IPS DF 6.9 (cell line): ENCODE results near the gene CDH11.

ENCODE experiments used
- DNase-seq: peaks from one replicate; pipeline ENCODE4 v3.0.0-alpha.2; 2013; ENCODE audit warnings: low read depth, low spot score
- H3K27ac ChIP-seq: one replicate; pipeline ENCODE4 v1.5.1; 2013; ENCODE audit warnings: low read length, control low read depth
- H3K27me3 ChIP-seq: 2 replicates; pipeline ENCODE4 v1.6.1; 2013; ENCODE audit warnings: mild to moderate bottlenecking, low read length; ENCODE audit not compliant: control insufficient read depth, insufficient read depth
- H3K36me3 ChIP-seq: 2 replicates; pipeline ENCODE4 v1.6.1; 2013; ENCODE audit warnings: low read length; ENCODE audit not compliant: control insufficient read depth, insufficient read depth
- H3K4me1 ChIP-seq: 2 replicates; pipeline ENCODE4 v1.6.1; 2013; ENCODE audit warnings: low read length; ENCODE audit not compliant: control insufficient read depth, insufficient read depth
- H3K4me3 ChIP-seq: 2 replicates; pipeline ENCODE4 v1.5.1; 2013; ENCODE audit warnings: mild to moderate bottlenecking, low read length
- H3K9me3 ChIP-seq: 2 replicates; pipeline ENCODE4 v1.6.1; 2013; ENCODE audit warnings: low read length, inconsistent platforms; ENCODE audit not compliant: control insufficient read depth, insufficient read depth
- WGBS: extraction: QIAGEN DNeasy Blood & Tissue Kit; methylation state at CpG from one replicate; pipeline ENCODE4 v1.1.7; 2013; ENCODE audit warnings: mixed read lengths, missing lambda C conversion rate; ENCODE audit not compliant: insufficient read length, insufficient coverage; 5-methylcytosine and 5-hydroxymethylcytosine counted together

Gene CDH11

GRCh38 chr16:65070831-65071432, 50.9 kb downstream of the CDH11 start:
- Histone ChIP-seq H3K4me1 (peaks cover 2% of the 10 kb centered on the region; the same call in 1 of the 2 replicates), H3K36me3 (no peaks in the 10 kb centered on the region), H3K27ac (no peak overlapping the region), H3K9me3 (no peaks in the 10 kb centered on the region), H3K27me3 (no peaks in the 10 kb centered on the region), H3K4me3 (no peak overlapping the region)
- WGBS = no CpG with 5 or more reads among the region's 12 CpGs
- DNase-seq = no peak

- no peak for DNase-seq
- H3K4me1 ChIP-seq = peaks cover 2% of the 10 kb centered on the region; the same call in 1 of the 2 replicates
- no CpG with 5 or more reads among the region's 2 CpGs for WGBS
- H3K4me3 ChIP-seq = no peak overlapping the region
- H3K36me3 ChIP-seq = no peaks in the 10 kb centered on the region
- H3K9me3 ChIP-seq = no peaks in the 10 kb centered on the region
- no peak overlapping the region for H3K27ac ChIP-seq
- H3K27me3 ChIP-seq = no peaks in the 10 kb centered on the region
Observed at GRCh38 chr16:65069766-65070165, 52.1 kb downstream of the CDH11 start.

- DNase-seq = no peak
Observed at GRCh38 chr16:65069065-65069464, 52.8 kb downstream of the CDH11 start.

GRCh38 chr16:65068151-65068740, 53.6 kb downstream of the CDH11 start:
- H3K4me1 ChIP-seq = peaks cover 2% of the 10 kb centered on the region; the same call in 1 of the 2 replicates
- WGBS = no CpG with 5 or more reads among the region's 5 CpGs
- H3K27ac ChIP-seq = no peak overlapping the region
- no peak overlapping the region for H3K4me3 ChIP-seq
- H3K27me3 ChIP-seq = no peaks in the 10 kb centered on the region
- no peaks in the 10 kb centered on the region for H3K9me3 ChIP-seq
- DNase-seq = no peak
- no peaks in the 10 kb centered on the region for H3K36me3 ChIP-seq

More at GRCh38 chr16:65069065-65069464, 52.8 kb downstream of the CDH11 start:
- Histone ChIP-seq H3K27ac (no peak overlapping the region), H3K4me1 (peaks cover 2% of the 10 kb centered on the region; the same call in 1 of the 2 replicates), H3K36me3 (no peaks in the 10 kb centered on the region), H3K4me3 (no peak overlapping the region), H3K27me3 (no peaks in the 10 kb centered on the region), H3K9me3 (no peaks in the 10 kb centered on the region)
- no CpG with 5 or more reads among the region's 4 CpGs for WGBS

- no peak for DNase-seq
- H3K4me1 ChIP-seq = peaks cover 2% of the 10 kb centered on the region; the same call in 1 of the 2 replicates
- H3K27ac ChIP-seq = no peak overlapping the region
- H3K4me3 ChIP-seq = no peak overlapping the region
- H3K9me3 ChIP-seq = no peaks in the 10 kb centered on the region
- no CpG with 5 or more reads among the region's 1 CpG for WGBS
- H3K36me3 ChIP-seq = no peaks in the 10 kb centered on the region
- no peaks in the 10 kb centered on the region for H3K27me3 ChIP-seq
Observed at GRCh38 chr16:65066651-65067050, 55.2 kb downstream of the CDH11 start.

- Histone ChIP-seq H3K27me3 (no peaks in the 10 kb centered on the region), H3K36me3 (no peaks in the 10 kb centered on the region), H3K4me3 (no peak overlapping the region), H3K4me1 (no peaks in the 10 kb centered on the region; the same call in 1 of the 2 replicates), H3K27ac (no peak overlapping the region), H3K9me3 (no peaks in the 10 kb centered on the region)
- no CpG with 5 or more reads among the region's 7 CpGs for WGBS
- no peak for DNase-seq
Observed at GRCh38 chr16:65065031-65065430, 56.8 kb downstream of the CDH11 start.

GRCh38 chr16:65064131-65064530, 57.7 kb downstream of the CDH11 start:
- DNase-seq = no peak
- H3K9me3 ChIP-seq = no peaks in the 10 kb centered on the region

GRCh38 chr16:65062736-65063583, 58.9 kb downstream of the CDH11 start:
- Histone ChIP-seq H3K36me3 (no peaks in the 10 kb centered on the region), H3K27me3 (no peaks in the 10 kb centered on the region), H3K4me1 (no peaks in the 10 kb centered on the region; the same call in 1 of the 2 replicates), H3K9me3 (no peaks in the 10 kb centered on the region), H3K27ac (no peak overlapping the region), H3K4me3 (no peak overlapping the region)
- WGBS = no CpG with 5 or more reads among the region's 8 CpGs
- DNase-seq = no peak

More at GRCh38 chr16:65064131-65064530, 57.7 kb downstream of the CDH11 start:
- Histone ChIP-seq H3K4me3 (no peak overlapping the region), H3K36me3 (no peaks in the 10 kb centered on the region), H3K27me3 (no peaks in the 10 kb centered on the region), H3K4me1 (no peaks in the 10 kb centered on the region; the same call in 1 of the 2 replicates), H3K27ac (no peak overlapping the region)
- WGBS = no CpG with 5 or more reads among the region's 2 CpGs

GRCh38 chr16:65061935-65062518, 59.8 kb downstream of the CDH11 start:
- H3K4me1 ChIP-seq = no peaks in the 10 kb centered on the region
- no peak overlapping the region for H3K27ac ChIP-seq
- H3K36me3 ChIP-seq = no peaks in the 10 kb centered on the region
- no peaks in the 10 kb centered on the region for H3K27me3 ChIP-seq
- WGBS = no CpG with 5 or more reads among the region's 5 CpGs
- no peak overlapping the region for H3K4me3 ChIP-seq
- H3K9me3 ChIP-seq = no peaks in the 10 kb centered on the region
- DNase-seq = no peak

- Histone ChIP-seq H3K27ac (no peak overlapping the region), H3K27me3 (no peaks in the 10 kb centered on the region), H3K4me3 (no peak overlapping the region), H3K9me3 (no peaks in the 10 kb centered on the region), H3K36me3 (no peaks in the 10 kb centered on the region), H3K4me1 (no peaks in the 10 kb centered on the region)
- WGBS = no CpG with 5 or more reads among the region's 3 CpGs
- no peak for DNase-seq
Observed at GRCh38 chr16:65061263-65061662, 60.6 kb downstream of the CDH11 start.
